GM21367 (cell line): ENCODE results near the gene CBFA2T3.

Source experiments
- ATAC-seq: cut with Tn5 transposase; IDR thresholded peaks from one replicate; pipeline ENCODE4 v1.9.1; 2021; ENCODE audit not compliant: unreplicated experiment

Gene CBFA2T3

GRCh38 chr16:88911946-88912310 is 65.1 kb downstream of the CBFA2T3 start:
- no peak for ATAC-seq

GRCh38 chr16:88911136-88911945 is 65.7 kb downstream of the CBFA2T3 start:
- no peak for ATAC-seq

GRCh38 chr16:88910284-88911135 is 66.5 kb downstream of the CBFA2T3 start:
- ATAC-seq: no peak

GRCh38 chr16:88909431-88910210 is 67.4 kb downstream of the CBFA2T3 start:
- ATAC-seq: no peak

GRCh38 chr16:88908307-88908706 is 68.7 kb downstream of the CBFA2T3 start:
- no peak for ATAC-seq

- no peak for ATAC-seq
These were observed 69.2 kb downstream of the CBFA2T3 start for GRCh38 chr16:88907768-88908167.

GRCh38 chr16:88906535-88907105 is 70.4 kb downstream of the CBFA2T3 start:
- ATAC-seq: no peak

- ATAC-seq: no peak
These were observed 71.0 kb downstream of the CBFA2T3 start for GRCh38 chr16:88906020-88906419.

- no peak for ATAC-seq
These were observed 71.4 kb downstream of the CBFA2T3 start for GRCh38 chr16:88905563-88905962.

GRCh38 chr16:88904676-88905365 is 72.2 kb downstream of the CBFA2T3 start:
- no peak for ATAC-seq

- no peak for ATAC-seq
These were observed 73.7 kb downstream of the CBFA2T3 start for GRCh38 chr16:88903267-88903666.

- no peak for ATAC-seq
These were observed 74.3 kb downstream of the CBFA2T3 start for GRCh38 chr16:88902744-88903143.

- no peak for ATAC-seq
These were observed 75.2 kb downstream of the CBFA2T3 start for GRCh38 chr16:88901718-88902337.

- ATAC-seq: no peak
These were observed 76.3 kb downstream of the CBFA2T3 start for GRCh38 chr16:88900662-88901052.

GRCh38 chr16:88899901-88900661 is 76.9 kb downstream of the CBFA2T3 start:
- no peak for ATAC-seq

- no peak for ATAC-seq
These were observed 79.1 kb downstream of the CBFA2T3 start for GRCh38 chr16:88897696-88898425.

- no peak for ATAC-seq
These were observed 80.6 kb downstream of the CBFA2T3 start for GRCh38 chr16:88896238-88897070.

GRCh38 chr16:88895335-88895734 is 81.7 kb downstream of the CBFA2T3 start:
- no peak for ATAC-seq
